DOHH2 (cell line): ENCODE data around the gene ICOS.
"Not testable (repeated sequence)": the region's sequence is repeated elsewhere in the genome, so short reads cannot be mapped to it uniquely, and the experiment has no call there.

Source experiments
- H3F3A ChIP-seq: fragments of 200-600 bp; sonication (generic), shearing (Covaris generic); 2 replicates; pipeline ENCODE4 v1.6.0; 2016; ENCODE audit warnings: antibody characterized with exemption, mild to moderate bottlenecking; ENCODE audit not compliant: control insufficient read depth, insufficient read depth
- H3K27ac ChIP-seq: fragments of 200-600 bp; sonication (generic); 2 replicates; pipeline ENCODE4 v1.5.1; 2014; ENCODE audit warnings: low read depth, mild to moderate bottlenecking, low read length, moderate library complexity
- H3K27me3 ChIP-seq: fragments of 200-600 bp; sonication (generic); 2 replicates; pipeline ENCODE4 v1.6.1; 2014; ENCODE audit warnings: mild to moderate bottlenecking, low read length, mixed read lengths; ENCODE audit not compliant: control insufficient read depth
- H3K36me3 ChIP-seq: fragments of 200-600 bp; sonication (generic); 2 replicates; pipeline ENCODE4 v1.6.1; 2014; ENCODE audit warnings: mild to moderate bottlenecking, low read length, moderate library complexity, mixed read lengths; ENCODE audit not compliant: control insufficient read depth
- H3K4me1 ChIP-seq: fragments of 200-600 bp; sonication (generic); 2 replicates; pipeline ENCODE4 v1.6.1; 2014; ENCODE audit warnings: mild to moderate bottlenecking, low read length, mixed read lengths; ENCODE audit not compliant: control insufficient read depth
- H3K4me2 ChIP-seq: fragments of 200-600 bp; sonication (generic); 2 replicates; pipeline ENCODE4 v1.6.0; 2014; ENCODE audit warnings: mild to moderate bottlenecking, low read length, moderate library complexity
- H3K4me3 ChIP-seq: fragments of 200-600 bp; sonication (generic); 2 replicates; pipeline ENCODE4 v1.5.1; 2014; ENCODE audit warnings: mild to moderate bottlenecking, low read length, mixed read lengths
- H3K79me2 ChIP-seq: fragments of 200-600 bp; sonication (generic); 2 replicates; pipeline ENCODE4 v1.6.1; 2014; ENCODE audit warnings: mild to moderate bottlenecking, low read length, mixed read lengths; ENCODE audit not compliant: control insufficient read depth
- H3K9me2 ChIP-seq: fragments of 200-600 bp; sonication (generic); replicated peaks from 2 replicates; pipeline ENCODE4 v1.6.1; 2014; ENCODE audit warnings: mild to moderate bottlenecking, low read length, mixed read lengths; ENCODE audit not compliant: control insufficient read depth
- H3K9me3 ChIP-seq: fragments of 200-600 bp; sonication (generic); 2 replicates; pipeline ENCODE4 v1.6.1; 2014; ENCODE audit warnings: antibody characterized with exemption, low read length, mixed read lengths; ENCODE audit not compliant: control insufficient read depth, insufficient read depth
- H4K20me1 ChIP-seq: fragments of 200-600 bp; sonication (generic); 2 replicates; pipeline ENCODE4 v1.6.0; 2014; ENCODE audit warnings: low read depth, mild to moderate bottlenecking, antibody characterized with exemption, low read length, moderate library complexity; ENCODE audit not compliant: control insufficient read depth, insufficient read depth
- EZH2phosphoT487 ChIP-seq: fragments of 200-600 bp; sonication (generic); IDR thresholded peaks from 2 replicates; pipeline ENCODE4 v1.6.1; 2017; ENCODE audit warnings: borderline replicate concordance, mild to moderate bottlenecking, antibody characterized with exemption, low read length, moderate library complexity, mixed read lengths
- TF ChIP-seq, protein P1 (sequence below): fragments of 200-600 bp; sonication (generic); IDR thresholded peaks from one replicate; pipeline ENCODE4 v1.5.1; 2014; ENCODE audit warnings: antibody characterized with exemption, mild to moderate bottlenecking, low read depth, low read length; ENCODE audit not compliant: poor library complexity, severe bottlenecking

The ICOS gene

DNA sequence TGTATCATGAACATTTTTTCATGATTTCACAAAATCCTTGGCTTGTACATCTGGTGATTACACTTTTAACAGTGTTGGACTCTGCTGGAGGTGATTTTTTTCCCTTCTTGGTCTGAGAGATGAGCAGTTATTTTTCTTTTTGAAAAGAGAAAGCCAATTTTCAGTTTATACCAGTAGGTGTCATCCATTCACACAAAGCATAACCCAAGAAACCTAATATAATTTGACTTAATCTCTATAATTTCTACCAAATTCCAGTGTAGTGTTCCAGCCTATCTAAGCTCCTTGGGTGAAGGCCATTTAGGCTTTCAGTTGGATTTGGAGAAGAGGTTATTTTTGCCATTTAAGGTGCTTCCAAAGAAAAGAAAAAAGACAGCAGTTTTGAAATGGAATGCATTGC lies 7.7 kb upstream of the ICOS start:
- Histone ChIP-seq H3K79me2 (no peaks in the 10 kb centered on the region), H3K4me2 (no peak overlapping the region), H3K9me3 (no peaks in the 10 kb centered on the region), H3K9me2 (no peaks in the 10 kb centered on the region), H3K4me1 (no peaks in the 10 kb centered on the region), H3K4me3 (no peak overlapping the region), H3K27me3 (no peaks in the 10 kb centered on the region), H3K36me3 (no peaks in the 10 kb centered on the region), H4K20me1 (no peaks in the 10 kb centered on the region), H3K27ac (no peak overlapping the region), H3F3A (no peaks in the 10 kb centered on the region)
- no peak for TF ChIP-seq EZH2phosphoT487
- TF ChIP-seq, protein P1, sequence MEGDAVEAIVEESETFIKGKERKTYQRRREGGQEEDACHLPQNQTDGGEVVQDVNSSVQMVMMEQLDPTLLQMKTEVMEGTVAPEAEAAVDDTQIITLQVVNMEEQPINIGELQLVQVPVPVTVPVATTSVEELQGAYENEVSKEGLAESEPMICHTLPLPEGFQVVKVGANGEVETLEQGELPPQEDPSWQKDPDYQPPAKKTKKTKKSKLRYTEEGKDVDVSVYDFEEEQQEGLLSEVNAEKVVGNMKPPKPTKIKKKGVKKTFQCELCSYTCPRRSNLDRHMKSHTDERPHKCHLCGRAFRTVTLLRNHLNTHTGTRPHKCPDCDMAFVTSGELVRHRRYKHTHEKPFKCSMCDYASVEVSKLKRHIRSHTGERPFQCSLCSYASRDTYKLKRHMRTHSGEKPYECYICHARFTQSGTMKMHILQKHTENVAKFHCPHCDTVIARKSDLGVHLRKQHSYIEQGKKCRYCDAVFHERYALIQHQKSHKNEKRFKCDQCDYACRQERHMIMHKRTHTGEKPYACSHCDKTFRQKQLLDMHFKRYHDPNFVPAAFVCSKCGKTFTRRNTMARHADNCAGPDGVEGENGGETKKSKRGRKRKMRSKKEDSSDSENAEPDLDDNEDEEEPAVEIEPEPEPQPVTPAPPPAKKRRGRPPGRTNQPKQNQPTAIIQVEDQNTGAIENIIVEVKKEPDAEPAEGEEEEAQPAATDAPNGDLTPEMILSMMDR, result peak; percentile 32

DNA sequence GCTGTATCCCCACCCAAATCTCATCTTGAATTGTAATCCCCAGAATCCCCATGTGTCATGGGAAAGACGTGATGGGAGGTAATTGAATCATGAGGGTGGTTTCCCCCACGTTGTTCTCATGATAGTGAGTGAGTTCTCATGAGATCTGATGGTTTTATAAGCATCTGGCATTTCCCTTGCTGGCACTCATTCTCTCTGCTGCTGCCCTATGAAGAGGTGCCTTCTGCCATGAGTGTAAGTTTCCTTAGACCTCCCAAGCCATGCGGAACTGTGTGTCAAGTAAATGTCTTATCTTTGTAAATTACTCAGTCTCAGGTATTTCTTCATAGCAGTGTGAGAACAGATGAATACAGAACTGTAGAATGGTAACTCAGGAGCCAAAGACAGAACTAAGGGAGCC lies 5.3 kb upstream of the ICOS start:
- not testable (repeated sequence) for H3K9me3 ChIP-seq, H3K27me3 ChIP-seq, H4K20me1 ChIP-seq, H3K4me3 ChIP-seq, H3K4me1 ChIP-seq, H3K36me3 ChIP-seq, H3K79me2 ChIP-seq, H3K9me2 ChIP-seq, H3K4me2 ChIP-seq, H3K27ac ChIP-seq, H3F3A ChIP-seq

DNA sequence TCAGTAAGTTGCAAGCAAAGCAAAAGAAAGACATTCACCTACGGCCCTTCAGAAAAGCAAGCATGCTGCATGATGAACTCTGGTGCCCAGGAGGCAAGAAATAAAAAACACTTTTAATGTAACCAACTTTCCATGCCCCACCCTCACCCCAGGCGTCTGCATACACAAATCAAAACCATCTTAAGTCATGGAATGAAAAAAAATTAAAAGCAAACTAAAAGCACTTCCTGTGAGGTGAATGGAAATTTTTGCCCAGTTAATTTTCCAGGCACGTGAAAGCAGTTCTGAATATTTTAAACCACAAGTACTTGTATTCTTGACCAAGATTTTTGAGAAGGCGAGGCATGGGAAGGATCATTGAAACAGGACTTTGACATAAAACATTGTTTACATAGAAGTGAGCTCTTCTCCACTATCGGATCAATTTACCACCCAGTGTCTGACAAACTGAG lies 2.5 kb upstream of the ICOS start:
- Histone ChIP-seq H3K4me1 (no peaks in the 10 kb centered on the region), H3F3A (no peaks in the 10 kb centered on the region), H4K20me1 (no peaks in the 10 kb centered on the region), H3K9me3 (no peaks in the 10 kb centered on the region), H3K27ac (no peak overlapping the region), H3K36me3 (no peaks in the 10 kb centered on the region), H3K27me3 (no peaks in the 10 kb centered on the region), H3K4me2 (no peak overlapping the region), H3K9me2 (no peaks in the 10 kb centered on the region), H3K79me2 (no peaks in the 10 kb centered on the region), H3K4me3 (no peak overlapping the region)
- TF ChIP-seq, protein P1, result no peak
- no peak for TF ChIP-seq EZH2phosphoT487

- Histone ChIP-seq H3K4me1 (no peaks in the 10 kb centered on the region), H3K4me3 (no peak overlapping the region)
These were observed 1.7 kb upstream of the ICOS start for GRCh38 chr2:203934711-203935438.

More at GRCh38 chr2:203934711-203935438, 1.7 kb upstream of the ICOS start:
- H3K9me2 ChIP-seq, result no peaks in the 10 kb centered on the region
- no peaks in the 10 kb centered on the region for H3K79me2 ChIP-seq
- no peaks in the 10 kb centered on the region for H3K27me3 ChIP-seq
- H3F3A ChIP-seq, result no peaks in the 10 kb centered on the region
- no peak for TF ChIP-seq EZH2phosphoT487
- TF ChIP-seq, protein P1, result no peak
- no peaks in the 10 kb centered on the region for H4K20me1 ChIP-seq
- H3K4me2 ChIP-seq, result no peak overlapping the region
- H3K27ac ChIP-seq, result no peak overlapping the region
- no peaks in the 10 kb centered on the region for H3K36me3 ChIP-seq
- H3K9me3 ChIP-seq, result no peaks in the 10 kb centered on the region
